ENCODE results near the gene PAXIP1. TPM values are rescaled to one million over a fixed set of nuclear protein-coding genes. Genes with fewer than 3 reads are reported as not detected.

Gene PAXIP1
- total RNA-seq, 4 donors from 2014 or later: 6.5 to 9.0 (median 7.7) TPM

- Histone ChIP-seq H3K4me3 (no peak overlapping the region), H3K27me3 (no peaks in the 10 kb centered on the region), H3K36me3 (no peaks in the 10 kb centered on the region), H3K9me3 (no peaks in the 10 kb centered on the region), H3K4me1 (no peaks in the 10 kb centered on the region), H3K27ac (no peak overlapping the region)
- ATAC-seq: no peak
- intact Hi-C loops (cut with DNase I; ENCODE audit: low total_unique reads) (no loop called here), in situ Hi-C loops (cut with MboI; ENCODE audit: low sequenced_read_pairs in 4 of 4) (no loop called here)
- no peak for TF ChIP-seq POLR2A (IDR thresholded peaks at IDR 0.05)
- no peak for TF ChIP-seq CTCF (IDR thresholded peaks at IDR 0.05 in 4 of 5, conservative IDR thresholded peaks at IDR 0.05 in 1 of 5)
- DNase-seq: no peak
Observed at GRCh38 chr7:155020996-155021395, 18.1 kb upstream of the PAXIP1 start.

GRCh38 chr7:155017834-155018233, 14.9 kb upstream of the PAXIP1 start:
- Histone ChIP-seq H3K9me3 (no peaks in the 10 kb centered on the region), H3K4me3 (no peak overlapping the region), H3K4me1 (no peaks in the 10 kb centered on the region), H3K36me3 (no peaks in the 10 kb centered on the region), H3K27ac (no peak overlapping the region), H3K27me3 (no peaks in the 10 kb centered on the region)
- DNase-seq (no peak), ATAC-seq (no peak)
- TF ChIP-seq POLR2A (IDR thresholded peaks at IDR 0.05) (no peak), CTCF (IDR thresholded peaks at IDR 0.05 in 4 of 5, conservative IDR thresholded peaks at IDR 0.05 in 1 of 5) (no peak)
- in situ Hi-C loops (cut with MboI; ENCODE audit: low sequenced_read_pairs in 4 of 4) (no loop called here), intact Hi-C loops (cut with DNase I; ENCODE audit: low total_unique reads) (no loop called here)

GRCh38 chr7:155011086-155011485, 8.2 kb upstream of the PAXIP1 start:
- H3K27ac ChIP-seq: no peak overlapping the region
- H3K27me3 ChIP-seq: no peaks in the 10 kb centered on the region
- in situ Hi-C loops (cut with MboI; ENCODE audit: low sequenced_read_pairs in 4 of 4) (no loop called here), intact Hi-C loops (cut with DNase I; ENCODE audit: low total_unique reads) (no loop called here)
- DNase-seq (no peak), ATAC-seq (no peak)
- H3K4me1 ChIP-seq: no peaks in the 10 kb centered on the region
- no peak for TF ChIP-seq CTCF (IDR thresholded peaks at IDR 0.05 in 4 of 5, conservative IDR thresholded peaks at IDR 0.05 in 1 of 5)
- TF ChIP-seq POLR2A (IDR thresholded peaks at IDR 0.05): no peak
- no peaks in the 10 kb centered on the region for H3K36me3 ChIP-seq
- H3K4me3 ChIP-seq: no peak overlapping the region
- H3K9me3 ChIP-seq: no peaks in the 10 kb centered on the region

GRCh38 chr7:155009570-155010157, 6.7 kb upstream of the PAXIP1 start:
- no peak for DNase-seq
- no peak overlapping the region for H3K27ac ChIP-seq
- no peaks in the 10 kb centered on the region for H3K27me3 ChIP-seq
- no peaks in the 10 kb centered on the region for H3K9me3 ChIP-seq
- ATAC-seq: no peak
- H3K4me3 ChIP-seq: no peak overlapping the region
- intact Hi-C loops (cut with DNase I; ENCODE audit: low total_unique reads) (no loop called here), in situ Hi-C loops (cut with MboI; ENCODE audit: low sequenced_read_pairs in 4 of 4) (loop anchor here in 1 of 4 donors (10.0 kb wide), 1 partner anchor 85 kb away; no protein-coding TSS in a partner anchor)
- H3K36me3 ChIP-seq: no peaks in the 10 kb centered on the region
- H3K4me1 ChIP-seq: peaks cover 4% of the 10 kb centered on the region in 2 donors
- TF ChIP-seq CTCF (IDR thresholded peaks at IDR 0.05 in 4 of 5, conservative IDR thresholded peaks at IDR 0.05 in 1 of 5) (peak in 1 of 5 experiments; percentile 30), POLR2A (IDR thresholded peaks at IDR 0.05) (no peak)

GRCh38 chr7:155007947-155008346, 5.0 kb upstream of the PAXIP1 start:
- in situ Hi-C loops (cut with MboI; ENCODE audit: low sequenced_read_pairs in 4 of 4) (loop anchor here in 1 of 4 donors (10.0 kb wide), 1 partner anchor 83 kb away; no protein-coding TSS in a partner anchor), intact Hi-C loops (cut with DNase I; ENCODE audit: low total_unique reads) (no loop called here)
- no peak for DNase-seq
- no peaks in the 10 kb centered on the region for H3K9me3 ChIP-seq
- H3K27me3 ChIP-seq: no peaks in the 10 kb centered on the region
- no peak for ATAC-seq
- H3K27ac ChIP-seq: no peak overlapping the region
- no peak overlapping the region for H3K4me3 ChIP-seq
- peaks cover 6 to 11% of the 10 kb centered on the region in 2 donors for H3K4me1 ChIP-seq
- no peak for TF ChIP-seq CTCF (IDR thresholded peaks at IDR 0.05 in 4 of 5, conservative IDR thresholded peaks at IDR 0.05 in 1 of 5)
- TF ChIP-seq POLR2A (IDR thresholded peaks at IDR 0.05): no peak
- no peaks in the 10 kb centered on the region for H3K36me3 ChIP-seq
